A673 (cell line): ENCODE results near the gene NLGN1. TPM values are rescaled to one million over a fixed set of nuclear protein-coding genes. Genes with fewer than 3 reads are reported as not detected.

Experiments used
- BruUV-seq: library from RNA; stranded (reverse); fragments of 400-500 nt; replicated peaks from 2 replicates; lab custom pipeline; 2021; lab: Mats Ljungman, UMichigan
- CTCF ChIA-PET: fragments of 300-600 bp; sonication (Branson Sonifier 250); formaldehyde crosslinking; loops from one replicate; lab custom pipeline; 2022; ENCODE audit warnings: antibody characterized with exemption; lab: Charles Lee
- POLR2A ChIA-PET: fragments of 300-600 bp; sonication (Branson Sonifier 250); formaldehyde crosslinking; loops from one replicate; lab custom pipeline; 2022; ENCODE audit warnings: antibody characterized with exemption; ENCODE audit not compliant: low non-redundant PET; lab: Charles Lee
- DNase-seq: peaks from one replicate; pipeline ENCODE4 v3.0.0-alpha.2; 2015; ENCODE audit warnings: low spot score
- H3K27ac ChIP-seq: fragments of 200-600 bp; sonication (generic); 2 replicates; pipeline ENCODE4 v1.5.1; 2016; ENCODE audit warnings: mixed run types, low read depth, mild to moderate bottlenecking, mixed read lengths, antibody characterized with exemption, low read length; ENCODE audit not compliant: poor library complexity, severe bottlenecking
- H3K27me3 ChIP-seq: fragments of 200-600 bp; sonication (generic); replicated peaks from 2 replicates; pipeline ENCODE4 v1.6.1; 2017; ENCODE audit warnings: mixed run types, low read depth, mild to moderate bottlenecking, mixed read lengths, antibody characterized with exemption, low read length; ENCODE audit not compliant: insufficient read depth, poor library complexity
- H3K36me3 ChIP-seq: fragments of 200-600 bp; sonication (generic); 2 replicates; pipeline ENCODE4 v1.6.1; 2016; ENCODE audit warnings: mixed run types, mild to moderate bottlenecking, mixed read lengths, antibody characterized with exemption, low read length; ENCODE audit not compliant: insufficient read depth, poor library complexity, severe bottlenecking
- H3K4me1 ChIP-seq: fragments of 200-600 bp; sonication (generic); 2 replicates; pipeline ENCODE4 v1.6.1; 2017; ENCODE audit warnings: mixed run types, mild to moderate bottlenecking, mixed read lengths, antibody characterized with exemption, low read length; ENCODE audit not compliant: insufficient read depth, poor library complexity, severe bottlenecking
- H3K4me3 ChIP-seq: fragments of 200-600 bp; sonication (generic); 2 replicates; pipeline ENCODE4 v1.5.1; 2016; ENCODE audit warnings: low read depth, mixed run types, mild to moderate bottlenecking, mixed read lengths, low read length; ENCODE audit not compliant: poor library complexity, severe bottlenecking
- H3K9me3 ChIP-seq: fragments of 200-600 bp; sonication (generic); 2 replicates; pipeline ENCODE4 v1.6.1; 2016; ENCODE audit warnings: mixed run types, low read depth, mild to moderate bottlenecking, mixed read lengths, antibody characterized with exemption, low read length; ENCODE audit not compliant: poor library complexity, severe bottlenecking
- EZH2 ChIP-seq: fragments of 200-600 bp; sonication (generic); IDR thresholded peaks from 2 replicates; pipeline ENCODE4 v1.6.1; 2017; ENCODE audit warnings: borderline replicate concordance, low read depth, mild to moderate bottlenecking, mixed read lengths, antibody characterized with exemption, low read length; ENCODE audit not compliant: poor library complexity, severe bottlenecking
- intact Hi-C: fragments of 100-400 bp; cut with micrococcal nuclease; formaldehyde crosslinking; loops from one replicate; pipeline ENCODE4 v1.10.0; 2022; ENCODE audit not compliant: unreplicated experiment
- total RNA-seq: library from RNA; stranded (reverse); gene quantifications from 2 replicates; pipeline ENCODE4 v1.2.3, GENCODE V29; 2021
- TF ChIP-seq, protein P1 (sequence below): fragments of 300-800, 200-600 bp; sonication (generic); conservative IDR thresholded peaks from 2 replicates; pipeline ENCODE4 v1.5.1; 2017; ENCODE audit warnings: low read depth, mild to moderate bottlenecking, antibody characterized with exemption, low read length, moderate library complexity, mixed read lengths

NLGN1 gene
- total RNA-seq, 1 experiment from 2014 or later = 0.39 TPM

DNA sequence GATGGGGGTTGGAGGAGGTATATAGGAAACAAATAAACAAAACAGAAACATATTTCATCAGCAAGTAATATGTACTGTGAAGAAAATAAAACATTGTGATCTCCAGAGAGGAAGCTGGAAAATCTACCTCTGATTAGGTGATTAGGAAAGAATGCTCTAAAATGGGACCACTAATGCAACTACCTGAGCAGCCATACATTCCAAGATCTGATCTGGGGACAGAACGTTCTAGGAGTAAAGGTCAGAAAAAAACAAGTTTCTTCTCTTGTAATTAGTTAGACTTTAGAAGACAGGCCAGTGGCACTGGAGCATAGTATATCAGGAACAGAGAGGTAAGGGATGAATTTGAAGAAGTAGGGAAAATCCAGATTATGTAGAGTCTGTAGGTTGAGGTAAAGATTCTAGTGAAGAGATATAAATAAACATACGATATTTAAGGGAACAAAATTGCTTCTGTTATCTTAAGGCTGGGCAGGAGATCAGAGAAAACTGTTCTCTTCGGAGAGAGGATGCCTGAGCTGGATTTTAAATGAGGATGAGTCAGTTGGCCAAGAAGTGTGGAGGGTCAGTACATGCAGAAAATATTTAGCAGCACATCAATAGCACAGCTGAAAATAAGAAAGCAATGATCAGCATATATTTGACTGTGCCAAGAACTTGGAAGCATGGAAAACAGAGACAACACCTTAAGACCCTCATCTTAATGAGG, 429.5 kb downstream of the NLGN1 start:
- no TSS peak for BruUV-seq
- intact Hi-C loops = no loop called here

DNA sequence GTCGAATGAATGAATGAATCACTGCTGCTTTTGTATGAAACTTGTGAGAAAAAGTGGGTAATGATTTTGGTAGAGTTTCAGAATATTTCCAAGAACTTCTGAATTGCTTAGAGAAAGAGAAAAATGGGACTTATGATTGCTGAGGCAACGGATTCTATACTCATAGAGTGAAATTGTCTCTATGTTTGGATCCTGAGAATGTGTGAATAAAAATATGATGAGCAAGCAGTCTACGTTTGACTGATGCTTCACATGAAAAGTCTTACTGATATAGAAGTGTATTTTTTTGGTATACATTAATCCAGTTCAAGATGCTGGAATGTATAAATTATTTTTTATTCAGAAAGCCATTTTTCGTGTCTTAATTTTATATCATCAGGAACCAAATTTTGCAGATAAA, 441.1 kb downstream of the NLGN1 start:
- Histone ChIP-seq H3K27ac (no peak overlapping the region), H3K9me3 (no peaks in the 10 kb centered on the region), H3K36me3 (no peaks in the 10 kb centered on the region), H3K4me3 (no peak overlapping the region), H3K27me3 (no peaks in the 10 kb centered on the region), H3K4me1 (no peaks in the 10 kb centered on the region)
- no TSS peak for BruUV-seq
- ChIA-PET CTCF (no interaction called here), POLR2A (no interaction called here)
- no peak for TF ChIP-seq EZH2
- TF ChIP-seq, protein P1, sequence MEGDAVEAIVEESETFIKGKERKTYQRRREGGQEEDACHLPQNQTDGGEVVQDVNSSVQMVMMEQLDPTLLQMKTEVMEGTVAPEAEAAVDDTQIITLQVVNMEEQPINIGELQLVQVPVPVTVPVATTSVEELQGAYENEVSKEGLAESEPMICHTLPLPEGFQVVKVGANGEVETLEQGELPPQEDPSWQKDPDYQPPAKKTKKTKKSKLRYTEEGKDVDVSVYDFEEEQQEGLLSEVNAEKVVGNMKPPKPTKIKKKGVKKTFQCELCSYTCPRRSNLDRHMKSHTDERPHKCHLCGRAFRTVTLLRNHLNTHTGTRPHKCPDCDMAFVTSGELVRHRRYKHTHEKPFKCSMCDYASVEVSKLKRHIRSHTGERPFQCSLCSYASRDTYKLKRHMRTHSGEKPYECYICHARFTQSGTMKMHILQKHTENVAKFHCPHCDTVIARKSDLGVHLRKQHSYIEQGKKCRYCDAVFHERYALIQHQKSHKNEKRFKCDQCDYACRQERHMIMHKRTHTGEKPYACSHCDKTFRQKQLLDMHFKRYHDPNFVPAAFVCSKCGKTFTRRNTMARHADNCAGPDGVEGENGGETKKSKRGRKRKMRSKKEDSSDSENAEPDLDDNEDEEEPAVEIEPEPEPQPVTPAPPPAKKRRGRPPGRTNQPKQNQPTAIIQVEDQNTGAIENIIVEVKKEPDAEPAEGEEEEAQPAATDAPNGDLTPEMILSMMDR = no peak
- intact Hi-C loops = no loop called here
- DNase-seq = no peak

More for the DNA sequence above, 429.5 kb downstream of the NLGN1 start:
- DNase-seq = no peak
- Histone ChIP-seq H3K27ac (no peak overlapping the region), H3K36me3 (no peaks in the 10 kb centered on the region), H3K27me3 (peaks cover 14% of the 10 kb centered on the region), H3K4me1 (no peaks in the 10 kb centered on the region), H3K4me3 (no peak overlapping the region), H3K9me3 (no peaks in the 10 kb centered on the region)
- ChIA-PET POLR2A (no interaction called here), CTCF (no interaction called here)
- TF ChIP-seq, protein P1 = no peak
- TF ChIP-seq EZH2 = no peak

DNA sequence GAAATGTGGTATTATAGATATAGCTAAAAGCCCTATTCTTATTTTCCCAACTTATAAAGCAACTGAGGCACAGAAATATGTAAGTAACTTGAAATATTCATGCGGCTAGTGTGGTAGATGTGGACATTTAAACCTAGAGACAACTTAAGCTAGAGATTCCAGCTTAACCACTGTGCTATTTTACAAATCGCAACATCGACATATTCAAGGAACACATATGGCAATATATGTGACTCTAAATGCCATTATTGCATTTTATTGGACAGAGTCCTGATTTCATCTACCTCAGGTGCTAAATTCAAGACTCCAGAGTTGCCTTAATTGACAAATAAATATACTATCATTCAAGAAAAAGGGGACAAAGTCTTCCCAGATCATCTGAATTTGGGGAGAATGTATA, 442.3 kb downstream of the NLGN1 start:
- POLR2A ChIA-PET = no interaction called here
- CTCF ChIA-PET = no interaction called here
- H3K4me3 ChIP-seq = no peak overlapping the region
- H3K9me3 ChIP-seq = no peaks in the 10 kb centered on the region
- H3K27ac ChIP-seq = no peak overlapping the region
- H3K36me3 ChIP-seq = no peaks in the 10 kb centered on the region
- no TSS peak for BruUV-seq
- H3K4me1 ChIP-seq = no peaks in the 10 kb centered on the region
- TF ChIP-seq, protein P1 = no peak
- no peak for TF ChIP-seq EZH2
- intact Hi-C loops = no loop called here
- no peaks in the 10 kb centered on the region for H3K27me3 ChIP-seq
- DNase-seq = no peak
